NCI-H748 (cell line): ENCODE data around the gene LCE2D.

Source experiments
- DNase-seq: peaks from one replicate; lab custom pipeline; 2025; ENCODE audit not compliant: unreplicated experiment; lab: John Stamatoyannopoulos, UW

Gene LCE2D

DNA sequence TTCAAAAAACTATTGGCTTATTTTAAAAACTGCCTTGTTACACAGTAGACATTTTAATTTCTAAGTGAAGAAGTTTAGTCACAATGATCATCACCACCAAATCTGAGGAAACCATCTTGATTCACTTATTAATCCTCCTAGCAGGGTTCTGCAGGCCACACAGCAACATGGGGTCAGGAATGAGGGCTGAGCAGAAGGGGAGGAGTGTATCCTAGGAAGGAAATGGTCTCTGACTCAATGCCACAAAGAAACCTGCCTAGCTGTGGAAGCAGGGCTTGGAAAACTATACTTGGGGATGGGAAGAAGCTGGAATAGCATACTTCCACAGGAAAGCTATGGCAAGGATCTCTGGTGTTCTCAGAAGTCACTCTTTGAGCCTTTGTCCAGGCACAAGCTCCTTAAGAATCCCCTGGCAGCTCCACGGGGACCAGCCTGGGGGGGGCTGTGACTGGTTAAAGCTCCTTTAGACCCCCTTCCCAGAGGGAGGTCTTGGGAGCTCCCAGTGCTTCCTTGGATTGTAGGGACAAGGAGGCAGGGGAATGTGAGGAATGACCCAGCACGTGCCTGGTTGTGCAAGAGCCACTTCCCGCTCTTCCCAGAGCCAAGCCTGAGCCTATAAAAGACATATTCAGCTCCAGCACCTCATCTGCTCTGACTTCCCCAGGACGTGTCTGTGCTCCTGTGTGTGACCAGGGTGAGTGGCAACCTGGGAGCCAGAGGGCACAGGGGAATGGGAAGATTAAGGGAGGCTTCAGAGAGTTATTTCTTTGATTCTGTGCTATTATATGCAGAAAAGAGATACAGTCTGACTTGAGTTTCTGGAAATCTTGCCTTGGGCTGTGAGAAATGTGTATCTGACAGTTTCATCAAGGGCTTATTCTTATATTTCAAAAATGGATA is 34.8 kb downstream of the LCE2D start, which contains the start of gene LCE2A:
LCE2A (plus strand) TSS at position 645 of the 900 bp plus-strand sequence. CDS start 557 bp downstream, outside the sequence.
- DNase-seq, result no peak

DNA sequence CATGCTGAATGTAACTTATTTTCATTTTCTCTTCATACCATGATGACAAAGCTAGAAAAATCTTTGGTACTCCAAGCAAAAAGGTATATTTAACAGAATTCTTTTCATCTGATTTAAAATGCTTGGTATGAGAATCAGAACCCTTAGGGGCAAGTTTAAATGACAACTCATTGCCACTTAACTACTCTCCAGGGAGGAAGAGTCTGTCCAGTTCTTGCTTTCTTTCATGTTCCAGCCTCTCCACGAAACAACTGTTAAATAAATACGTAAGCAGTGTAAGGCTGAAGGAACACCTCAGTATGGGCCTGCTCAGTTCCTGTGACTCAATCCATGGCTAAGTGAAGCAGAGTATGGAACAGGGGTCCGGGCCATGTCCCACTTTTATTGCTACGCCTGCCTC is 36.6 kb downstream of the LCE2D start:
- no peak for DNase-seq

DNA sequence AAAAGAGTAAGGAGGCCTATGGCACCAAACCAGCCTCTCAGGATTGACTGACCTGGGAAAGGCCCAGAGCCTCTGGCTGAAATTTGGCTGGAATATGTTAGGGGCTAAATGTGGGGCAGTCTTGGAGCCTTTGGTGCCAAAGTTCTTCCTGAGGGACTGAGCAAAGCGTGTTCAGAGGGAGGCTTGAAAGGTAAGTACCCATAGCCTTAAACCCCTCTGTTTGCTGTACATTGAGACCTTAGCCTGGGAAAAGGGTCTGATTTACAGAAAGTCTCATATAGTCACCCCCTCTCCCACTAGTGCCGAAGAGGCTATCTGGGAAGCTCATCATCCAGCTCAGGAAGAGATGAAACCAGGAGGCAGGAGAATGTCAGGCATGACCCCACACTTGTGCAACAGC is 44.7 kb downstream of the LCE2D start, which contains the start of gene LCE4A:
LCE4A (plus strand) TSS at position 301 of the 400 bp plus-strand sequence. CDS start 916 bp downstream, outside the sequence.
- DNase-seq, result no peak
